GM19463 (cell line): ENCODE results near the gene CSF2.

Experiments
- ATAC-seq: cut with Tn5 transposase; IDR thresholded peaks from one replicate; pipeline ENCODE4 v1.9.1; 2021; ENCODE audit warnings: mild to moderate bottlenecking, moderate library complexity; ENCODE audit not compliant: unreplicated experiment

Gene CSF2

GRCh38 chr5:132067941-132068808, 5.4 kb upstream of the CSF2 start:
- ATAC-seq = no peak

GRCh38 chr5:132069561-132069960, 4.0 kb upstream of the CSF2 start:
- no peak for ATAC-seq

GRCh38 chr5:132069994-132070393, 3.6 kb upstream of the CSF2 start:
- ATAC-seq = no peak

- no peak for ATAC-seq
Observed at GRCh38 chr5:132070460-132071337, 2.9 kb upstream of the CSF2 start.

- ATAC-seq = no peak
Observed at GRCh38 chr5:132071338-132071707, 2.3 kb upstream of the CSF2 start.

- no peak for ATAC-seq
Observed at GRCh38 chr5:132072070-132072469, 1.5 kb upstream of the CSF2 start.

- ATAC-seq = no peak
Observed at GRCh38 chr5:132072528-132072927, 1.1 kb upstream of the CSF2 start.

GRCh38 chr5:132074091-132074771, 642 bp downstream of the CSF2 start:
- ATAC-seq = no peak

- no peak for ATAC-seq
Observed at GRCh38 chr5:132074772-132075718, 1.5 kb downstream of the CSF2 start.

GRCh38 chr5:132075719-132076077, 2.1 kb downstream of the CSF2 start:
- no peak for ATAC-seq

- no peak for ATAC-seq
Observed at GRCh38 chr5:132076202-132076830, 2.7 kb downstream of the CSF2 start.

GRCh38 chr5:132076983-132077382, 3.4 kb downstream of the CSF2 start:
- ATAC-seq = no peak

GRCh38 chr5:132079081-132079480, 5.5 kb downstream of the CSF2 start:
- ATAC-seq = no peak

GRCh38 chr5:132079619-132080018, 6.0 kb downstream of the CSF2 start:
- ATAC-seq = no peak

- no peak for ATAC-seq
Observed at GRCh38 chr5:132080595-132080994, 7.0 kb downstream of the CSF2 start.

- ATAC-seq = no peak
Observed at GRCh38 chr5:132081458-132081857, 7.9 kb downstream of the CSF2 start.

- ATAC-seq = no peak
Observed at GRCh38 chr5:132082329-132083023, 8.9 kb downstream of the CSF2 start.

GRCh38 chr5:132083071-132083678, 9.6 kb downstream of the CSF2 start:
- no peak for ATAC-seq

GRCh38 chr5:132085686-132086085, 12.1 kb downstream of the CSF2 start:
- ATAC-seq = no peak
